Mesendoderm (in vitro differentiated cells): ENCODE results near the gene MMP24.
"Not testable (repeated sequence)": the region's sequence is repeated elsewhere in the genome, so short reads cannot be mapped to it uniquely, and the experiment has no call there.

Source experiments
- DNase-seq: peaks from one replicate; pipeline ENCODE4 v3.0.0; 2013
- H2AK5ac ChIP-seq: 2 replicates; pipeline ENCODE4 v1.6.1; 2013; ENCODE audit warnings: low read length, inconsistent platforms
- H2BK120ac ChIP-seq: 2 replicates; pipeline ENCODE4 v1.6.1; 2013; ENCODE audit warnings: low read depth, mild to moderate bottlenecking, low read length, moderate library complexity, mixed read lengths
- H2BK15ac ChIP-seq: replicated peaks from 2 replicates; pipeline ENCODE4 v1.6.1; 2013; ENCODE audit warnings: low read depth, mild to moderate bottlenecking, moderate library complexity
- H2BK5ac ChIP-seq: 2 replicates; pipeline ENCODE4 v1.6.1; 2013; ENCODE audit warnings: low read length, inconsistent platforms
- H3K18ac ChIP-seq: 2 replicates; pipeline ENCODE4 v1.6.1; 2013; ENCODE audit warnings: mild to moderate bottlenecking, low read length, mixed read lengths
- H3K23ac ChIP-seq: one replicate; pipeline ENCODE4 v1.6.1; 2013; ENCODE audit warnings: low read length
- H3K27ac ChIP-seq: 2 replicates; pipeline ENCODE4 v1.5.1; 2013; ENCODE audit warnings: low read depth, mild to moderate bottlenecking, inconsistent platforms, low read length, moderate library complexity
- H3K27me3 ChIP-seq: 2 replicates; pipeline ENCODE4 v1.6.1; 2013; ENCODE audit warnings: low read length, control low read depth, mild to moderate bottlenecking, inconsistent platforms; ENCODE audit not compliant: insufficient read depth, poor library complexity
- H3K36me3 ChIP-seq: 2 replicates; pipeline ENCODE4 v1.6.1; 2013; ENCODE audit warnings: low read length, inconsistent platforms; ENCODE audit not compliant: control insufficient read depth, insufficient read depth
- H3K4ac ChIP-seq: one replicate; pipeline ENCODE4 v1.6.1; 2013; ENCODE audit warnings: low read depth, mild to moderate bottlenecking, low read length, moderate library complexity
- H3K4me1 ChIP-seq: 2 replicates; pipeline ENCODE4 v1.6.1; 2013; ENCODE audit warnings: low read depth, low read length, inconsistent platforms; ENCODE audit not compliant: control insufficient read depth
- H3K4me2 ChIP-seq: 2 replicates; pipeline ENCODE4 v1.6.1; 2013; ENCODE audit warnings: low read length
- H3K4me3 ChIP-seq: 2 replicates; pipeline ENCODE4 v1.5.1; 2013; ENCODE audit warnings: mild to moderate bottlenecking, low read length
- H3K56ac ChIP-seq: one replicate; pipeline ENCODE4 v1.6.1; 2013; ENCODE audit warnings: low read length
- H3K79me1 ChIP-seq: 2 replicates; pipeline ENCODE4 v1.6.1; 2013; ENCODE audit warnings: low read length, inconsistent platforms
- H3K79me2 ChIP-seq: 2 replicates; pipeline ENCODE4 v1.6.1; 2013; ENCODE audit warnings: mild to moderate bottlenecking, low read length; ENCODE audit not compliant: control insufficient read depth, insufficient read depth
- H3K9ac ChIP-seq: 2 replicates; pipeline ENCODE4 v1.6.1; 2013; ENCODE audit warnings: low read length, inconsistent platforms
- H4K5ac ChIP-seq: one replicate; pipeline ENCODE4 v1.6.1; 2013; ENCODE audit warnings: low read length
- H4K8ac ChIP-seq: one replicate; pipeline ENCODE4 v1.6.1; 2013; ENCODE audit warnings: low read depth, mild to moderate bottlenecking, control low read depth, low read length, moderate library complexity
- WGBS: extraction: QIAGEN DNeasy Blood & Tissue Kit; methylation state at CpG from one replicate; pipeline ENCODE4 v1.1.7; 2013; ENCODE audit warnings: low lambda C conversion rate, missing lambda C conversion rate; ENCODE audit not compliant: insufficient coverage; ENCODE audit errors: extremely low coverage; 5-methylcytosine and 5-hydroxymethylcytosine counted together

MMP24 gene

GRCh38 chr20:35315632-35316020, 89.1 kb downstream of the MMP24 start:
- not testable (repeated sequence) for DNase-seq, H3K36me3 ChIP-seq, H2BK5ac ChIP-seq, H3K23ac ChIP-seq, H2AK5ac ChIP-seq, H4K5ac ChIP-seq, H3K79me1 ChIP-seq, H3K9ac ChIP-seq, H3K18ac ChIP-seq, H3K4me3 ChIP-seq, H2BK15ac ChIP-seq, H3K4ac ChIP-seq, H3K79me2 ChIP-seq, H3K4me2 ChIP-seq, H3K27me3 ChIP-seq, H4K8ac ChIP-seq, H3K4me1 ChIP-seq, H2BK120ac ChIP-seq, H3K56ac ChIP-seq
- no CpG with 5 or more reads among the region's 7 CpGs for WGBS
- H3K27ac ChIP-seq = peak overlapping the region; percentile 11

- no peaks in the 10 kb centered on the region for H3K79me1 ChIP-seq
- WGBS = no CpG with 5 or more reads among the region's 2 CpGs
- peak overlapping the region; percentile 11 for H3K27ac ChIP-seq
Observed at GRCh38 chr20:35316086-35316485, 89.6 kb downstream of the MMP24 start.

GRCh38 chr20:35317416-35318210, 91.1 kb downstream of the MMP24 start:
- H3K4me1 ChIP-seq = no peaks in the 10 kb centered on the region
- H4K5ac ChIP-seq = no peak overlapping the region
- H3K4me3 ChIP-seq = no peak overlapping the region
- H3K23ac ChIP-seq = no peak overlapping the region
- no peak overlapping the region for H2BK15ac ChIP-seq
- H3K4me2 ChIP-seq = no peak overlapping the region
- H3K36me3 ChIP-seq = no peaks in the 10 kb centered on the region
- H3K18ac ChIP-seq = no peak overlapping the region
- H3K4ac ChIP-seq = no peak overlapping the region
- no peak overlapping the region for H3K27ac ChIP-seq
- no CpG with 5 or more reads among the region's 5 CpGs for WGBS
- H2AK5ac ChIP-seq = no peak overlapping the region
- H3K79me1 ChIP-seq = no peaks in the 10 kb centered on the region
- DNase-seq = no peak
- H2BK5ac ChIP-seq = no peak overlapping the region
- no peaks in the 10 kb centered on the region for H3K27me3 ChIP-seq
- H2BK120ac ChIP-seq = no peak overlapping the region
- H3K56ac ChIP-seq = no peak overlapping the region
- H3K9ac ChIP-seq = no peak overlapping the region
- no peak overlapping the region for H4K8ac ChIP-seq
- no peaks in the 10 kb centered on the region for H3K79me2 ChIP-seq

More at GRCh38 chr20:35316086-35316485, 89.6 kb downstream of the MMP24 start:
- no peak overlapping the region for H3K18ac ChIP-seq
- H3K79me2 ChIP-seq = no peaks in the 10 kb centered on the region
- H3K36me3 ChIP-seq = no peaks in the 10 kb centered on the region
- H3K4me1 ChIP-seq = peaks cover 3% of the 10 kb centered on the region
- H3K9ac ChIP-seq = no peak overlapping the region
- no peak overlapping the region for H3K4me3 ChIP-seq
- no peak overlapping the region for H4K8ac ChIP-seq
- no peak overlapping the region for H2BK120ac ChIP-seq
- no peak overlapping the region for H3K4me2 ChIP-seq
- H3K23ac ChIP-seq = no peak overlapping the region
- no peak overlapping the region for H2BK5ac ChIP-seq
- no peak overlapping the region for H4K5ac ChIP-seq
- H2BK15ac ChIP-seq = no peak overlapping the region
- DNase-seq = no peak
- no peak overlapping the region for H2AK5ac ChIP-seq
- no peaks in the 10 kb centered on the region for H3K27me3 ChIP-seq
- H3K56ac ChIP-seq = no peak overlapping the region
- H3K4ac ChIP-seq = no peak overlapping the region

- no peak overlapping the region for H3K9ac ChIP-seq
- H2AK5ac ChIP-seq = no peak overlapping the region
- H4K8ac ChIP-seq = no peak overlapping the region
- H3K27me3 ChIP-seq = no peaks in the 10 kb centered on the region
- no peak overlapping the region for H3K23ac ChIP-seq
- no peaks in the 10 kb centered on the region for H3K79me1 ChIP-seq
- H3K4me1 ChIP-seq = no peaks in the 10 kb centered on the region
- no peak overlapping the region for H2BK15ac ChIP-seq
- no peak overlapping the region for H3K4me3 ChIP-seq
- peak; percentile 85 for DNase-seq
- H3K56ac ChIP-seq = no peak overlapping the region
- H3K79me2 ChIP-seq = no peaks in the 10 kb centered on the region
- H4K5ac ChIP-seq = no peak overlapping the region
- H3K18ac ChIP-seq = no peak overlapping the region
- no peak overlapping the region for H3K4ac ChIP-seq
- no peaks in the 10 kb centered on the region for H3K36me3 ChIP-seq
- H2BK5ac ChIP-seq = no peak overlapping the region
- WGBS = no CpG with 5 or more reads among the region's 6 CpGs
- no peak overlapping the region for H3K4me2 ChIP-seq
- H3K27ac ChIP-seq = no peak overlapping the region
- H2BK120ac ChIP-seq = no peak overlapping the region
Observed at GRCh38 chr20:35318502-35319157, 92.1 kb downstream of the MMP24 start.

- H3K9ac ChIP-seq = no peak overlapping the region
- no peak overlapping the region for H2BK5ac ChIP-seq
- H3K79me1 ChIP-seq = no peaks in the 10 kb centered on the region
- no peak overlapping the region for H3K27ac ChIP-seq
- H3K56ac ChIP-seq = no peak overlapping the region
- no CpG with 5 or more reads among the region's 5 CpGs for WGBS
- H2BK15ac ChIP-seq = no peak overlapping the region
- H4K5ac ChIP-seq = no peak overlapping the region
- H3K4me1 ChIP-seq = no peaks in the 10 kb centered on the region
- H2BK120ac ChIP-seq = no peak overlapping the region
- H3K18ac ChIP-seq = no peak overlapping the region
- no peaks in the 10 kb centered on the region for H3K27me3 ChIP-seq
- no peak overlapping the region for H3K4me2 ChIP-seq
- H4K8ac ChIP-seq = no peak overlapping the region
- H3K23ac ChIP-seq = no peak overlapping the region
- no peak overlapping the region for H2AK5ac ChIP-seq
- peak; percentile 19 for DNase-seq
- no peaks in the 10 kb centered on the region for H3K79me2 ChIP-seq
- H3K4ac ChIP-seq = no peak overlapping the region
- no peak overlapping the region for H3K4me3 ChIP-seq
- no peaks in the 10 kb centered on the region for H3K36me3 ChIP-seq
Observed at GRCh38 chr20:35319192-35319870, 92.8 kb downstream of the MMP24 start.
